HEK293 (cell line): ENCODE results near the gene SLC35E3.
"Not testable (repeated sequence)": the region's sequence is repeated elsewhere in the genome, so short reads cannot be mapped to it uniquely, and the experiment has no call there.

Experiments
- CTCF ChIA-PET: fragments of 350-600 bp; formaldehyde crosslinking; extraction: SDS; loops from one replicate; lab custom pipeline; 2021; ENCODE audit warnings: antibody characterized with exemption; lab: Yijun Ruan, JAX
- POLR2A ChIA-PET: fragments of 300-600 bp; formaldehyde crosslinking; extraction: SDS; loops from one replicate; lab custom pipeline; 2020; ENCODE audit warnings: antibody characterized with exemption, inconsistent platforms; lab: Yijun Ruan, JAX
- H3K27ac ChIP-seq: fragments of 200-500 bp; sonication (Bioruptor generic); 2 replicates; pipeline ENCODE4 v1.5.1; 2014; ENCODE audit warnings: low read depth, low read length, control low read depth, inconsistent platforms; ENCODE audit errors: extremely low read depth
- H3K36me3 ChIP-seq, 2 experiments: fragments of 200-500 bp in 1 of 2; sonication (Bioruptor generic) in 1 of 2; 1 replicate in 1 of 2; 2 replicates in 1 of 2; pipeline ENCODE4 v1.5.1; 2014 to 2017; ENCODE audit warnings: inconsistent platforms in 2 of 2, low read length in 2 of 2; ENCODE audit not compliant: control insufficient read depth in 2 of 2, insufficient read depth in 1 of 2
- H3K4me1 ChIP-seq: fragments of 200-500 bp; sonication (Bioruptor generic); 2 replicates; pipeline ENCODE4 v1.5.1; 2014; ENCODE audit warnings: mild to moderate bottlenecking, low read length, inconsistent platforms; ENCODE audit not compliant: control insufficient read depth, insufficient read depth
- H3K4me3 ChIP-seq: 2 replicates; pipeline ENCODE4 v1.5.1; 2011; ENCODE audit warnings: low read depth, mild to moderate bottlenecking, control low read depth, low read length, moderate library complexity
- H3K9me3 ChIP-seq: fragments of 200-500 bp; sonication (Bioruptor generic); 2 replicates; pipeline ENCODE4 v1.5.1; 2014; ENCODE audit warnings: low read depth, low read length, inconsistent platforms; ENCODE audit not compliant: control insufficient read depth, insufficient read depth
- BCL11A ChIP-seq: fragments of 450-650 bp; formaldehyde crosslinking; IDR thresholded peaks from 2 replicates; pipeline ENCODE4 v1.5.1; 2016; ENCODE audit warnings: low read depth, missing biosample characterization, missing genetic modification characterization
- BCL11B ChIP-seq: fragments of 450-650 bp; formaldehyde crosslinking; IDR thresholded peaks from 2 replicates; pipeline ENCODE4 v1.5.1; 2016; ENCODE audit warnings: low read depth, missing biosample characterization, missing genetic modification characterization
- GLI2 ChIP-seq: fragments of 450-650 bp; formaldehyde crosslinking; IDR thresholded peaks from 2 replicates; pipeline ENCODE4; 2017; ENCODE audit warnings: missing biosample characterization, missing genetic modification characterization, low read depth, borderline replicate concordance
- GLIS1 ChIP-seq: fragments of 450-650 bp; formaldehyde crosslinking; IDR thresholded peaks from 2 replicates; pipeline ENCODE4 v1.5.1; 2016; ENCODE audit warnings: missing biosample characterization, missing genetic modification characterization
- HOXA7 ChIP-seq: sonication (generic); formaldehyde crosslinking; IDR thresholded peaks from 2 replicates; pipeline ENCODE4 v1.8.1; 2022; ENCODE audit warnings: missing genetic modification reagents, borderline replicate concordance
- HOXD13 ChIP-seq: sonication (generic); formaldehyde crosslinking; IDR thresholded peaks from 2 replicates; pipeline ENCODE4 v1.8.0; 2022; ENCODE audit warnings: missing genetic modification reagents, borderline replicate concordance
- ZBTB17 ChIP-seq: fragments of 450-650 bp; formaldehyde crosslinking; IDR thresholded peaks from 2 replicates; pipeline ENCODE4 v1.5.1; 2016; ENCODE audit warnings: missing biosample characterization, missing genetic modification characterization
- ZBTB21 ChIP-seq: fragments of 450-650 bp; formaldehyde crosslinking; IDR thresholded peaks from 2 replicates; pipeline ENCODE4 v1.5.1; 2017; ENCODE audit warnings: missing biosample characterization, missing genetic modification characterization
- ZEB2 ChIP-seq: fragments of 450-650 bp; formaldehyde crosslinking; IDR thresholded peaks from 2 replicates; pipeline ENCODE4 v1.5.1; 2016; ENCODE audit warnings: missing biosample characterization, missing genetic modification characterization
- ZFHX2 ChIP-seq: fragments of 450-650 bp; formaldehyde crosslinking; conservative IDR thresholded peaks from 2 replicates; pipeline ENCODE4 v1.5.1; 2016; ENCODE audit warnings: missing biosample characterization, missing genetic modification characterization
- ZNF221 ChIP-seq: fragments of 450-650 bp; formaldehyde crosslinking; IDR thresholded peaks from 2 replicates; pipeline ENCODE4 v1.5.1; 2017; ENCODE audit warnings: missing biosample characterization, missing genetic modification characterization, borderline replicate concordance
- ZNF248 ChIP-seq: fragments of 450-650 bp; formaldehyde crosslinking; IDR thresholded peaks from 2 replicates; pipeline ENCODE4 v1.5.1; 2017; ENCODE audit warnings: missing biosample characterization, missing genetic modification characterization
- ZNF366 ChIP-seq: fragments of 450-650 bp; formaldehyde crosslinking; conservative IDR thresholded peaks from 2 replicates; pipeline ENCODE4 v1.5.1; 2016; ENCODE audit warnings: missing biosample characterization, missing genetic modification characterization
- ZNF544 ChIP-seq: fragments of 450-650 bp; formaldehyde crosslinking; IDR thresholded peaks from 2 replicates; pipeline ENCODE4 v1.5.0; 2017; ENCODE audit warnings: missing biosample characterization, missing genetic modification characterization
- ZNF571 ChIP-seq: fragments of 450-650 bp; formaldehyde crosslinking; IDR thresholded peaks from 2 replicates; pipeline ENCODE4 v1.5.0; 2017; ENCODE audit warnings: missing biosample characterization, missing genetic modification characterization
- ZNF629 ChIP-seq: fragments of 450-650 bp; formaldehyde crosslinking; IDR thresholded peaks from 2 replicates; pipeline ENCODE4 v1.5.1; 2017; ENCODE audit warnings: missing biosample characterization, missing genetic modification characterization
- ZNF701 ChIP-seq: fragments of 450-650 bp; formaldehyde crosslinking; IDR thresholded peaks from 2 replicates; pipeline ENCODE4 v1.5.1; 2016; ENCODE audit warnings: missing biosample characterization, missing genetic modification characterization
- ZNF76 ChIP-seq: fragments of 450-650 bp; formaldehyde crosslinking; IDR thresholded peaks from 2 replicates; pipeline ENCODE4; 2016; ENCODE audit warnings: low read depth, missing biosample characterization, missing genetic modification characterization, borderline replicate concordance
- TF ChIP-seq, protein P1 (sequence below): fragments of 450-650 bp; formaldehyde crosslinking; IDR thresholded peaks from 2 replicates; pipeline ENCODE4 v1.5.1; 2016; ENCODE audit warnings: missing biosample characterization, missing genetic modification characterization, borderline replicate concordance

SLC35E3 gene

DNA sequence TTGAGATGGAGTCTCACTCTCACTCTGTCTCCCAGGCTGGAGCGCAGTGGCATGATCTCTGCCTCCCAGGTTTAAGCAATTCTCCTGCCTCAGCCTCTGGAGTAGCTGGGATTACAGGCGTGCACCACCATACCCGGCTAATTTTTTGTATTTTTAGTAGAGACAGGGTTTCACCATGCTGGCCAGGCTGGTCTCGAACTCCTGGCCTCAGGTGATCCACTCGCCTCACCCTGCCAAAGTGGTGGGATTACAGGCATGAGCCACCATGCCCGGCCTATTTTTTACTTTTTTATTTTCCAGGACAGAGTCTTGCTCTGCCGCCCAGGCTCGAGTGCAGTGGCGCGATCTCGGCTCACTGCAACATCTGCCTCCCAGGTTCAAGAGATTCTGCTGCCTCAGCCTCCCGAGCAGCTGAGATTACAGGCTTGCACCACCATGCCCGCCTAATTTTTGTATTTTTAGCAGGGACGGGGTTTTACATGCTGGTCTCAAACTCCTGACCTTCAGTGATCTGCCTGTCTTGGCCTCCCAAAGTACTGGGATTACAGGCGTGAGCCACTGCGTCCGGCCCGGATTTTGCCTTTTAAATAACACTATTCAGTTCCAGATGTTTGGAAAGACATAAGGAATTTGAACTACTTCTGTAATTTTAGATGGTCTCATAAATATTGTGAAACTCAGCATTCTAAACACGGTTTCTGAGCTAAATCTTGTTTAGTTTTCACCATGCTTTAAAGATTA lies 57.1 kb downstream of the SLC35E3 start:
- not testable (repeated sequence) for H3K4me3 ChIP-seq, H3K9me3 ChIP-seq, H3K27ac ChIP-seq, H3K36me3 ChIP-seq, H3K4me1 ChIP-seq
- ChIA-PET POLR2A (interaction anchor here (1.0 kb wide), 1 partner anchor 9 kb away, joined by 3 read pairs; no protein-coding TSS in a partner anchor), CTCF (interaction anchor here (0.6 kb wide), 1 partner anchor 654 kb away, joined by 4 read pairs; no protein-coding TSS in a partner anchor)

- no peaks in the 10 kb centered on the region for H3K9me3 ChIP-seq
- no peak for TF ChIP-seq HOXA7 (CRISPR knock-in tag)
- TF ChIP-seq, protein P1, sequence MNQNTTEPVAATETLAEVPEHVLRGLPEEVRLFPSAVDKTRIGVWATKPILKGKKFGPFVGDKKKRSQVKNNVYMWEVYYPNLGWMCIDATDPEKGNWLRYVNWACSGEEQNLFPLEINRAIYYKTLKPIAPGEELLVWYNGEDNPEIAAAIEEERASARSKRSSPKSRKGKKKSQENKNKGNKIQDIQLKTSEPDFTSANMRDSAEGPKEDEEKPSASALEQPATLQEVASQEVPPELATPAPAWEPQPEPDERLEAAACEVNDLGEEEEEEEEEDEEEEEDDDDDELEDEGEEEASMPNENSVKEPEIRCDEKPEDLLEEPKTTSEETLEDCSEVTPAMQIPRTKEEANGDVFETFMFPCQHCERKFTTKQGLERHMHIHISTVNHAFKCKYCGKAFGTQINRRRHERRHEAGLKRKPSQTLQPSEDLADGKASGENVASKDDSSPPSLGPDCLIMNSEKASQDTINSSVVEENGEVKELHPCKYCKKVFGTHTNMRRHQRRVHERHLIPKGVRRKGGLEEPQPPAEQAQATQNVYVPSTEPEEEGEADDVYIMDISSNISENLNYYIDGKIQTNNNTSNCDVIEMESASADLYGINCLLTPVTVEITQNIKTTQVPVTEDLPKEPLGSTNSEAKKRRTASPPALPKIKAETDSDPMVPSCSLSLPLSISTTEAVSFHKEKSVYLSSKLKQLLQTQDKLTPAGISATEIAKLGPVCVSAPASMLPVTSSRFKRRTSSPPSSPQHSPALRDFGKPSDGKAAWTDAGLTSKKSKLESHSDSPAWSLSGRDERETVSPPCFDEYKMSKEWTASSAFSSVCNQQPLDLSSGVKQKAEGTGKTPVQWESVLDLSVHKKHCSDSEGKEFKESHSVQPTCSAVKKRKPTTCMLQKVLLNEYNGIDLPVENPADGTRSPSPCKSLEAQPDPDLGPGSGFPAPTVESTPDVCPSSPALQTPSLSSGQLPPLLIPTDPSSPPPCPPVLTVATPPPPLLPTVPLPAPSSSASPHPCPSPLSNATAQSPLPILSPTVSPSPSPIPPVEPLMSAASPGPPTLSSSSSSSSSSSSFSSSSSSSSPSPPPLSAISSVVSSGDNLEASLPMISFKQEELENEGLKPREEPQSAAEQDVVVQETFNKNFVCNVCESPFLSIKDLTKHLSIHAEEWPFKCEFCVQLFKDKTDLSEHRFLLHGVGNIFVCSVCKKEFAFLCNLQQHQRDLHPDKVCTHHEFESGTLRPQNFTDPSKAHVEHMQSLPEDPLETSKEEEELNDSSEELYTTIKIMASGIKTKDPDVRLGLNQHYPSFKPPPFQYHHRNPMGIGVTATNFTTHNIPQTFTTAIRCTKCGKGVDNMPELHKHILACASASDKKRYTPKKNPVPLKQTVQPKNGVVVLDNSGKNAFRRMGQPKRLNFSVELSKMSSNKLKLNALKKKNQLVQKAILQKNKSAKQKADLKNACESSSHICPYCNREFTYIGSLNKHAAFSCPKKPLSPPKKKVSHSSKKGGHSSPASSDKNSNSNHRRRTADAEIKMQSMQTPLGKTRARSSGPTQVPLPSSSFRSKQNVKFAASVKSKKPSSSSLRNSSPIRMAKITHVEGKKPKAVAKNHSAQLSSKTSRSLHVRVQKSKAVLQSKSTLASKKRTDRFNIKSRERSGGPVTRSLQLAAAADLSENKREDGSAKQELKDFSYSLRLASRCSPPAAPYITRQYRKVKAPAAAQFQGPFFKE = no peak
- TF ChIP-seq ZBTB17 = no peak
- TF ChIP-seq ZNF629 = no peak
- no peak for TF ChIP-seq BCL11A (tag by site-specific recombination)
- TF ChIP-seq ZNF221 (tag by site-specific recombination) = no peak
- no peak for TF ChIP-seq ZNF544 (tag by site-specific recombination)
- no peak for TF ChIP-seq ZFHX2
- no peak for TF ChIP-seq BCL11B
- no peak for TF ChIP-seq GLI2
- TF ChIP-seq ZBTB21 = no peak
- no peak for TF ChIP-seq GLIS1
- no peak for TF ChIP-seq ZNF571 (tag by site-specific recombination)
- no peak for TF ChIP-seq ZNF366
- no peak for TF ChIP-seq ZEB2
- TF ChIP-seq HOXD13 = no peak
- no peak for TF ChIP-seq ZNF76 (tag by site-specific recombination)
- TF ChIP-seq ZNF701 (tag by site-specific recombination) = no peak
- no peak for TF ChIP-seq ZNF248
- TF ChIP-seq, all 188 proteins: peak for 0
- Histone ChIP-seq H3K27ac (no peak overlapping the region), H3K4me3 (no peak overlapping the region), H3K36me3 (peaks cover 0 to 2% of the 10 kb centered on the region in 2 experiments; a peak in 1 of 3 replicates), H3K4me1 (no peaks in the 10 kb centered on the region; the same call in 1 of the 2 replicates)
- POLR2A ChIA-PET = interaction anchor here (1.0 kb wide), 1 partner anchor 10 kb away, joined by 3 read pairs; no protein-coding TSS in a partner anchor
- CTCF ChIA-PET = no interaction called here
Measured at GRCh38 chr12:68803948-68804656, 58.1 kb downstream of the SLC35E3 start.
